ENCODE measurements around the gene TFF1.

Gene TFF1

GRCh38 chr21:42317826-42318746, 48.2 kb downstream of the TFF1 start:
- no peak for DNase-seq (ENCODE audit: low read depth)

- DNase-seq (ENCODE audit: low read depth), result no peak
Measured at GRCh38 chr21:42317341-42317741, 49.0 kb downstream of the TFF1 start.

GRCh38 chr21:42316891-42317290, 49.4 kb downstream of the TFF1 start:
- no peak for DNase-seq (ENCODE audit: low read depth)

GRCh38 chr21:42315296-42315891, 50.9 kb downstream of the TFF1 start, which contains the start of gene TFF3:
Gene TFF3, minus strand, starts transcription at chr21:42315409. Its CDS starts 35 bp downstream, at chr21:42315374.
- DNase-seq (ENCODE audit: low read depth), result no peak

GRCh38 chr21:42314616-42315295, 51.6 kb downstream of the TFF1 start:
- no peak for DNase-seq (ENCODE audit: low read depth)

- DNase-seq (ENCODE audit: low read depth), result no peak
Measured at GRCh38 chr21:42313501-42313969, 52.8 kb downstream of the TFF1 start.

- no peak for DNase-seq (ENCODE audit: low read depth)
Measured at GRCh38 chr21:42312626-42313104, 53.7 kb downstream of the TFF1 start.
